Measurements from ENCODE around the gene LDHAL6B. TPM values are rescaled to one million over a fixed set of nuclear protein-coding genes. Genes with fewer than 3 reads are reported as not detected.

Gene LDHAL6B
- polyA plus RNA-seq, result not detected in 2 replicates

GRCh38 chr15:59206623-59207183, at the start of gene LDHAL6B:
TSS of gene LDHAL6B (plus strand) at chr15:59206843. CDS start at chr15:59206941, 98 bp downstream.

Other genes starting within 250 kb of the LDHAL6B start
- gene RNF111, start 219.2 kb upstream of the LDHAL6B start, polyA plus RNA-seq, result 19.6 and 33.2 TPM in 2 replicates
- gene CCNB2, start 101.7 kb upstream of the LDHAL6B start, polyA plus RNA-seq, result 1.4 TPM in 1 of 2 replicates, not detected in the other
- 0.67 TPM in 1 of 2 replicates, not detected in the other for gene MYO1E, start 166.0 kb downstream of the LDHAL6B start, polyA plus RNA-seq
- gene FAM81A, start 231.3 kb downstream of the LDHAL6B start, polyA plus RNA-seq, result 6.5 and 9.7 TPM in 2 replicates